Endothelial cell (in vitro differentiated cells): ENCODE results near the gene SLC26A1. TPM values are rescaled to one million over a fixed set of nuclear protein-coding genes. Genes with fewer than 3 reads are reported as not detected.

Source experiments
- DNase-seq: peaks from one replicate; pipeline ENCODE4 v3.0.0; 2021; ENCODE audit warnings: low spot score
- H3K27ac Mint-ChIP-seq: one replicate; pipeline ENCODE4 v1.8.0; 2021; ENCODE audit warnings: mixed read lengths, inconsistent platforms; ENCODE audit not compliant: unreplicated experiment
- H3K27me3 Mint-ChIP-seq: one replicate; pipeline ENCODE4 v1.8.0; 2021; ENCODE audit warnings: mild to moderate bottlenecking, moderate library complexity, mixed read lengths, inconsistent platforms; ENCODE audit not compliant: unreplicated experiment
- H3K36me3 Mint-ChIP-seq: one replicate; pipeline ENCODE4 v1.8.0; 2021; ENCODE audit warnings: mild to moderate bottlenecking, low read depth, mixed read lengths, inconsistent platforms; ENCODE audit not compliant: unreplicated experiment
- H3K4me1 Mint-ChIP-seq: one replicate; pipeline ENCODE4 v1.8.0; 2021; ENCODE audit warnings: mild to moderate bottlenecking, mixed read lengths, inconsistent platforms; ENCODE audit not compliant: unreplicated experiment
- H3K4me3 Mint-ChIP-seq: one replicate; pipeline ENCODE4 v1.8.0; 2021; ENCODE audit warnings: mild to moderate bottlenecking, mixed read lengths, inconsistent platforms; ENCODE audit not compliant: unreplicated experiment
- H3K9me3 Mint-ChIP-seq: one replicate; pipeline ENCODE4 v1.8.0; 2021; ENCODE audit warnings: mixed read lengths, inconsistent platforms; ENCODE audit not compliant: unreplicated experiment
- CTCF ChIP-seq: fragments of 200-600 bp; sonication (generic); IDR thresholded peaks from one replicate; pipeline ENCODE4 v1.5.0; 2021; ENCODE audit warnings: antibody characterized with exemption; ENCODE audit not compliant: unreplicated experiment
- total RNA-seq: library from RNA; stranded (reverse); fragmentation: NEBNext Ultra II Directional; extraction: Animal tissue kit (Norgen Biotek cat#: 25700); gene quantifications from one replicate; pipeline ENCODE4 v1.2.1, GENCODE V29; 2021; ENCODE audit not compliant: unreplicated experiment

The SLC26A1 gene
- total RNA-seq, 1 donor from 2014 or later, result not detected

GRCh38 chr4:971666-972500 is 21.3 kb downstream of the SLC26A1 start:
- no peak for DNase-seq
- Mint-ChIP-seq H3K27me3 (peaks cover 18% of the 10 kb centered on the region), H3K9me3 (no peaks in the 10 kb centered on the region), H3K4me1 (no peaks in the 10 kb centered on the region), H3K36me3 (no peaks in the 10 kb centered on the region), H3K4me3 (no peak overlapping the region), H3K27ac (no peak overlapping the region)
- TF ChIP-seq CTCF, result no peak

DNA sequence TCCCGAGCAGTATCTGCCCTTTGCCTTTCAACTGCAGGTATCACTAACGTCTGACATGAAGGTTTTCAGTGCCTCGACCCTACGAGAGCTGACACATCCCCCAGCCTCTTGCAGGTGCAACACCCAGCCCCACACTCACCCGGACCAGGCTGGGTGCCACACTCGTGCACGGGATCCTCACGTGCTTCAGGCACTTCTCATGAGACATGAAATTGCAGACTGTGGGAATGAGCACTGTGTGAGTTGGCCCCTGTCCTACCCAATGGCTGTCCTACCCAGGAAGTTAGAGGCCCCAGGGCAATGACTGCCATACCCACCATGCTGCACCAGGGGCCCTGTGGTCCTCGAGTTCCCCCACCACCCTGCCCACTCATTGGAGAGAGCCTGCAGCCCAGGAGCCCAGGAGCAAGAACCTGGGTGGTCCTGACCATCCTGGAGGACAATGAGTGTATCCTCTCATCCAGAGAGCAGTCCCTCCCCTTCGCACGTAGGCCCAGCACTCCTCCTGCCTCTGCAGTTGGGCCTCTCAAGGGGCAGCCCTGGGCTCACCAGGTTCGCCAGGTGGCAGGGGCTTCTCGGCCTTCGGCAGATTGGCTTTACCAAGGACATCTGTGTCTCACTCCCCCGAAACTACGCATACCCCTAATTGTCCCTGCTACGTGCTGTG is 22.2 kb downstream of the SLC26A1 start:
- no peaks in the 10 kb centered on the region for H3K9me3 Mint-ChIP-seq
- no peak for TF ChIP-seq CTCF
- H3K4me1 Mint-ChIP-seq, result no peaks in the 10 kb centered on the region
- peak overlapping the region; percentile 47 for H3K4me3 Mint-ChIP-seq
- H3K27ac Mint-ChIP-seq, result no peak overlapping the region
- H3K36me3 Mint-ChIP-seq, result peaks cover under 1% of the 10 kb centered on the region
- H3K27me3 Mint-ChIP-seq, result peaks cover 18% of the 10 kb centered on the region
- DNase-seq, result no peak

DNA sequence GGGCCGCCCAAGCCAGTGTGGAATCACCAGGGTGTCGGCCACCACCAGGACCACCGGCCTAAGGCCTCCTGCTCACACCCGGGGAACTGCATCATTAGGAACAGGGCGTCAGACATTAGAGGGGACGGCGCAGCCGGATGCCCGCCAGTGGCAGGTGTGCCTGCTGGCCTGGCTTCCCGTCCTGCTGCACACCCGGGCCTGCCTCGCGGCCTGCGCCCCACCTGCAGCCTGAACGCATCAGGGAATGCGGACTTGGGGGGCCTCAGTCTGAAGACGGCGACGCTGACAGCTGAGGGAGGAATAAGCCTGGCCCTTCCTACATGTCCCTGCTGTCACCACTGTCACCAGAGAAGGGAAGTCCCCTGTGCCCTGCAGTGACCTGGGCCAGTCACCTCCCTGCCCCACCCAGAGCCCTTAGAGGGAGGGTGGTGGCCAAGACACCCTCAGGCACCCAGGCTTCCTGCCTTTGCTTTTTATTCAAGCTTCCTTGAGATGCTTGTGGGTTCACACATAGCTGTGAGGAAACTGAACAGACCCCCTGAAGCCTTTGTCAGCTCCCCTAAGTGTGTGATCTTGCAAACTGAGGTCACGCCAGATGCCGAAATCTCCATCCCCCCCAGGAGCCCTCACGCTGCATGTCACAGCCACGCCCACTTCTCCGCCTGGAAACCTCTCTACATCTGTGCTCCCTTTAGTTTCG is 23.0 kb downstream of the SLC26A1 start:
- Mint-ChIP-seq H3K9me3 (no peaks in the 10 kb centered on the region), H3K27me3 (peaks cover 20% of the 10 kb centered on the region), H3K36me3 (peaks cover 3% of the 10 kb centered on the region), H3K4me3 (peak overlapping the region; percentile 47), H3K4me1 (no peaks in the 10 kb centered on the region), H3K27ac (peak overlapping the region; percentile 24)
- no peak for TF ChIP-seq CTCF
- no peak for DNase-seq

- Mint-ChIP-seq H3K27me3 (peaks cover 19% of the 10 kb centered on the region), H3K4me3 (no peak overlapping the region), H3K27ac (no peak overlapping the region), H3K4me1 (no peaks in the 10 kb centered on the region), H3K36me3 (peaks cover 3% of the 10 kb centered on the region), H3K9me3 (no peaks in the 10 kb centered on the region)
- no peak for TF ChIP-seq CTCF
- no peak for DNase-seq
Measured at GRCh38 chr4:968621-969394, 24.4 kb downstream of the SLC26A1 start.
